Right lobe of liver (tissue), 4 donors: ENCODE data around the gene APP.

Experiments used
- POLR2A ChIP-seq: fragments of 450-650 bp; IDR thresholded peaks from one replicate; pipeline ENCODE4 v1.6.1; 2017; ENCODE audit warnings: antibody characterized with exemption, mild to moderate bottlenecking
- TF ChIP-seq, protein P1 (sequence below), 4 donors: fragments of 200-600 bp in 3 of 4; fragments of 450-650 bp in 1 of 4; IDR thresholded peaks; one replicate each; pipeline versions ENCODE4 v1.5.1 to v1.8.0; 2016 to 2022; ENCODE audit warnings: antibody characterized with exemption in 4 of 4, mild to moderate bottlenecking in 2 of 4
- donor health status: DM: no; HTN: no; CAD: no.
- donor health status: DM: no; HTN: no; CAD: no.
- donor health status: DM: no; HTN: yes; CAD: no.

DNA sequence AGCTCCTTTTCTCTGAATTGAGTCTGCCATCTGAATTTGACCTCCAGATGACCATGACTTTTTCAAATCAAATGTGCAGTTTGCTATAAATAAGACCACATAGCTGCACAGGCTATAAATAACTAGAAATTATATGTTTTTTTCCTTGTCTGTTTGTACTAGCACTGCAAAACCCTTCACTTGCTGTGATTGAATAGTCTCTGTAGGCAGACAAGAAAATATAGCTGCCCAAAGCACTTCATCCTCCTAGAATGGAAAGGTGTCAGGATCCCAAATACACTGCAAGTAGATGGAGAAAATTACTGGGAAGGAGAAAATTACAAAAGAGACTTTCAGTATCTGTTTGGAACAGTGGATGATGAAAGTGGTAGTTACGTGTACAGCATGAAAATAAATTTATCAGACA is 175.8 kb downstream of the APP start:
- no peak for TF ChIP-seq POLR2A
- TF ChIP-seq, protein P1, sequence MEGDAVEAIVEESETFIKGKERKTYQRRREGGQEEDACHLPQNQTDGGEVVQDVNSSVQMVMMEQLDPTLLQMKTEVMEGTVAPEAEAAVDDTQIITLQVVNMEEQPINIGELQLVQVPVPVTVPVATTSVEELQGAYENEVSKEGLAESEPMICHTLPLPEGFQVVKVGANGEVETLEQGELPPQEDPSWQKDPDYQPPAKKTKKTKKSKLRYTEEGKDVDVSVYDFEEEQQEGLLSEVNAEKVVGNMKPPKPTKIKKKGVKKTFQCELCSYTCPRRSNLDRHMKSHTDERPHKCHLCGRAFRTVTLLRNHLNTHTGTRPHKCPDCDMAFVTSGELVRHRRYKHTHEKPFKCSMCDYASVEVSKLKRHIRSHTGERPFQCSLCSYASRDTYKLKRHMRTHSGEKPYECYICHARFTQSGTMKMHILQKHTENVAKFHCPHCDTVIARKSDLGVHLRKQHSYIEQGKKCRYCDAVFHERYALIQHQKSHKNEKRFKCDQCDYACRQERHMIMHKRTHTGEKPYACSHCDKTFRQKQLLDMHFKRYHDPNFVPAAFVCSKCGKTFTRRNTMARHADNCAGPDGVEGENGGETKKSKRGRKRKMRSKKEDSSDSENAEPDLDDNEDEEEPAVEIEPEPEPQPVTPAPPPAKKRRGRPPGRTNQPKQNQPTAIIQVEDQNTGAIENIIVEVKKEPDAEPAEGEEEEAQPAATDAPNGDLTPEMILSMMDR (IDR thresholded peaks at IDR 0.05), result no peak
